Measurements from ENCODE around the gene MIS12.

Gene MIS12

DNA sequence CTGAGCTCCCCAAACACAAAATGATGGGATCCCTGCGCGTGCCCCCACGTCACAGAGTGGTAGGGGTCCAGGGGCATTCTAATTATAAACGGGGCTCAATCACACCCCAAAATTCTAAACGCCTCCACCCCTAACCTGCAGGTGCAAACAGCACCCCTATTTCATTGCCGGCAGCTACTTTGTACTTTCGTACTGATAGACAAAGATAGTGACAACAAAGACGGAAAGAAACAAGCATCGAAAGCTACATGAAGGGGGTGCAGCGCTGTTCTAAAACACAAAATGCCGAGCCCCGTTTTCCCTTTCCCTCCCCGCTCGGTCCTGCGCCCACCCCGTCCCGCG lies 13.9 kb downstream of the MIS12 start:
- DNase-seq (ENCODE audit: low read depth, low spot score), result no peak

- peak; percentile 31 for DNase-seq (ENCODE audit: low read depth, low spot score)
Observed at GRCh38 chr17:5500589-5501391, 14.4 kb downstream of the MIS12 start.

- DNase-seq (ENCODE audit: low read depth, low spot score), result no peak
Observed at GRCh38 chr17:5501685-5502084, 15.3 kb downstream of the MIS12 start.

DNA sequence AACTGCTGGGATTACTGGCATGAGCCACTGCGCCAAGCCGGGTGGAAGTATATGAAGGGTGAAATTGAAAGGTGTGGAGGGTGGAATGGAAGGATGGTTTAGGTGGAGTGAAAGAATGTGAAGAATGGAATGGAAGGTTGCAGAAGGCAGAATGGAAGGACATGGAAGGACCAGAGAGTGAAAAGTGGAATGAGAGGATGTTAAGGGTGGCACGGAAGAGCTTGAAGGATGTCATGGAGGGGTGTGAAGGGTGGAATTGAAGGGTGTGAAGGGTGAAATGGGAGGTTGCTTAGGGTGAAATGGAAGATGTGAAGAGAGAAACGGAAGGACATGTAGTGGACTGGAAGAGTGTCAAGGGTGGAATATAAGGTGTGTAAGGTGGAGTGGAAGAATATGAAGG lies 16.2 kb downstream of the MIS12 start:
- DNase-seq (ENCODE audit: low read depth, low spot score), result no peak

- no peak for DNase-seq (ENCODE audit: low read depth, low spot score)
Observed at GRCh38 chr17:5506307-5506706, 19.9 kb downstream of the MIS12 start.

- no peak for DNase-seq (ENCODE audit: low read depth, low spot score)
Observed at GRCh38 chr17:5508810-5509209, 22.4 kb downstream of the MIS12 start.

DNA sequence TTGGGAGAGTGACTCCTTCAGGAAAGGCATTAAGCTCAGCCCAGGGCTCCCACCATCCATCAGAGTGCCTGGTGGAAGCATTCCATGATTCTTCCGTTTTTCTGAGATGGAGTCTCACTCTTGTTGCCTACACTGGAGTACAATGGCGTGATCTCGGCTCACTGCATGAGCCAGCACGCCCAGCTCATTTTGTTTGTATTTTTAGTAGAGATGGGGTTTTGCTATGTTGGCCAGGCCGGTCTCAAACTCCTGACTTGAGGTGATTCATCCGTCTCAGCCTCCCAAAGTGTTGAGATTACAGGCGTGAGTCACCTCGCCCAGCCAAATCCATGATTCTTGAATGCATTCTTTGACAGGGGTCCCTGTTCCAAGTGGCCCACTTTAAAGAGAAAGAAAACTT lies 23.1 kb downstream of the MIS12 start:
- no peak for DNase-seq (ENCODE audit: low read depth, low spot score)

DNA sequence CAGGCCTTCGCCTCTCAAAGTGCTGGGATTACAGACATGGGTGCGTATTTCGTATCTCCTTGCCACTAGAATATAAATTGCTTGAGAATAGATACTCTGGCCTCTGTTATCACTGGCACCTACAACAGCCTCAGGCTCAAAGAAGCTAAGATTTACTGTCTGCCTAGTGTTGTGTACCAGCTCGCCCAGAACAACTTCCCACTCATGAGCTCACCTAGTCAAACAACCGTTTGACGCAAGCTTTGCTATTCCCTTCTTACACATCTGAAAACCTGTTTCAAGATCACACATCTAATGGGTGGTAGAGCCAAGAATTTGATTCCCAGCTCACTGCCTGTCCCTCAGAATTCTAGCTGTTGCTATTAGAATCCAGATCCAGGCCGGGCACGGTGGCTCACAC lies 24.4 kb downstream of the MIS12 start:
- DNase-seq (ENCODE audit: low read depth, low spot score), result no peak

GRCh38 chr17:5511401-5512225 lies 25.2 kb downstream of the MIS12 start:
- no peak for DNase-seq (ENCODE audit: low read depth, low spot score)

DNA sequence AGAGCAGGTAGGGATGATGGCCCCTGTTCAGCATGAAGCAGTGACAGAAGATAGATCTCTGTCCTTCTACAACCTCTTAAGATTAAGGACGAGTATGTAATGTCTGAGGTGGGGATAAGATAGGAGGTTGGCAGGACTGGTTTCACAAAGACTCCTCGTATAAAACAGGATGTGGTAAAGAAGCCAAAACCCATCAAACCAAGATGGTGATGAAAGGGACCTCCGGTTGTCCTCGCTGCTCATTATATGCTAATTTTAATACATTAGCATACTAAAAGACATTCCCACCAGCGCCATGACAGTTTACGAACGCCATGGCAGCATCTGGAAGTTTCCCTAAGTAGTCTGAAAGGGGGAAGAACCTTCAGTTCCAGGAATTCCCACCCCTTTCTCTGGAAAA lies 27.3 kb downstream of the MIS12 start:
- no peak for DNase-seq (ENCODE audit: low read depth, low spot score)

- DNase-seq (ENCODE audit: low read depth, low spot score), result no peak
Observed at GRCh38 chr17:5514976-5515375, 28.6 kb downstream of the MIS12 start.

DNA sequence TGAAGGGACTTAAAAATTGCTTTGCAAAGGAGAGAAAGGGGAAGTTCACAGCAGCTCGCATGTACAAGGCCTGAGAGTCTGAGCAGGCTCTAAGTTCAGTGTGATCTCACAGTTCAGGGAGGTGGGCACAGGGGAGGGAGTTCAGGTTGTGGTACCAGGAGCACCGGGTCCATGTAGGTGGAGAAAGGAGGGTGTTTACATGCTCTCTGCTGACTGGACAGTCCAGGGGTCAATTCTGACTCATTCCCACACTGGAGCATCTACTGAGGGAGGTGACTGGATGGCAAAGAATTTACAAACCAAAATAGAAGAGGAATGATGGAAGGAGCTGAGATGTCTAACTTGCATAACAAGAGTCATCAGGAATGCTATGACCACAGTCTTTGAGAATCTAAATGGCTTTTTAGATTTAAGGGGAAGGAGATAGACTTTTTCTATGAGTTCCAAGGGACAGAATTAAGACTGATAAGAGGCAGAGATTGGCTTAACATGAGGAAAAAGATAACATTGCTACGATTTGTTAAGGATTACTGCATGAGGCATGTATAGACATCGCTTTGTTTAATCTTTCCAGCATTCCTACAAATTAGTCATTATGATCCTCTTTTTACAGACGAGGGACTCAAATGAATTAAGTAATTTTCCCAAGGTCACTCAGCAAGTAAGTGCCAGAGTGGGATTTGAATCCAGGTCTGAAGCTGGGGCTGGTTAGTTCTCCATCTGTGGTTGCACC lies 29.9 kb downstream of the MIS12 start:
- no peak for DNase-seq (ENCODE audit: low read depth, low spot score)

DNA sequence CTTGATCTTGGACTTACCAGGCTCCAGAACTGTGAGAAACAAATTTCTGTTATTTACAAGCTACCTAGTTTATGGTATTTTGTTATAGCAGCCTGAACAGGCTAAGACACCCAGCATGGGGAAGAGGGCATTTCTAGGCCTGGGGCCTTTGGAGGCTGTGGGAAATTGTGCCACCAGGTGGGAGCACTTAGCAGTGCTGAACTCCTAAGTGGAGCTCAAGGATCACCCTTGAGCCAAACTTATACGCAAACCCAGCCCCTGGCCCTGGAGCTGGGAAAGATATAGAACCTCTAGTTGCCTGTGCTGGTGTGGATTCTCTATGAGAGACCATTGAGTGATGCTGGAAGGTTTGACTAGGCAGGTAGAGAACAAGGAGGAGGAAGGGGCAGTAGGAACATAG lies 36.1 kb downstream of the MIS12 start:
- no peak for DNase-seq (ENCODE audit: low read depth, low spot score)

- DNase-seq (ENCODE audit: low read depth, low spot score), result no peak
Observed at GRCh38 chr17:5523249-5523648, 36.9 kb downstream of the MIS12 start.

GRCh38 chr17:5526821-5527598 lies 40.6 kb downstream of the MIS12 start:
- peak; percentile 26 for DNase-seq (ENCODE audit: low read depth, low spot score)

GRCh38 chr17:5527601-5528250 lies 41.4 kb downstream of the MIS12 start:
- DNase-seq (ENCODE audit: low read depth, low spot score), result no peak

DNA sequence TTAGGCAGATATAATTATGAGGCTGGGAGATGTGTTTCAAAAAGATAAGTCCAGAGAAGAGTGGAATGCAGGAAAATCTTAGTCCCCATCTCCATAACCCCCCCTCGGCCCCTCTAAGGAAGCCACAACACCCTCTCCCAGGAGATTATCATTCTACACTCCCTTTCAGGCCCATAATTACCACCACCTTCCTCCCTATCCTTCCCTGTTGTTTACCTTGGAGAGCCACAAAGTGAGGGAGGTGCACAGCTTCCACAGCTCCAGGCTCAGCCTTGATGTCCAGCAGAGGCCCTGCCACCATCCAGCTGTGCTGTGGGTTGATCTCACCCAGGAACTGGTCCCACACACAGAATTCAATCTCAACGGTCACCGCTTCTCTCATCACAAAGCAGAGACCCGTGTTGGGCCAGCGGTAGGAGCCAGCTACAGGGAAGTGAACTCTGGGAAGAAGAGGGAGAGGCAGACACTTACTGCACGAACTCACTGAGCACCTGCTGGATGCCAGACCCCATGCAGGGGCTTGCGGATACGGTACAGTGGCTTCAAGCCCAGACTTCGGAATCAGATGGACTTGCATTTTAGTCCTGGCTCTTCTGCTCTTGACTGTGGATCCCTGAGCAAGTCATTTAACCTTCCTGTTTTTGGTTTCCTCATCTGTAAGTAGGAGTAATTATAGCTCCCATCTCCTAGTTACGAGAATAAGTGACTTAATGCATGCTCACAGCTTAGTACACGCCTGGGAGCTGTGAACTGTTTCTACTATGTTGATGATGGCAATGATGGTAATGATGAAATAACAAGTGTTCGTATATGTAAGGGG lies 44.1 kb downstream of the MIS12 start:
- no peak for DNase-seq (ENCODE audit: low read depth, low spot score)

DNA sequence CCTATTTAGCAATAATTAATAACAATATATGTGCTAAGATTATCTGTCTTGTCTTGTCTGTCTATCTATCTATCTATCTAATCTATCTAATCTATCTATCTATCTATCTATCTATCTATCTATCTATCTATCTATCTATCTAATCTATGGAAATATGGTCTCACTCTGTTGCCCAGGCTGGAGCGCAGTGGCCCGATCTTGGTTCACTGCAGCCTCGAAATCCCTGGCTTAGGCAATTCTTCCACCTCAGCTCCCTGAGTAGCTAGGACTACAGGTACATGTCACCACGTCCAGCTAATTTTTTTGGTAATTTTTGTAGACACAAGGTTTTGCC lies 44.7 kb downstream of the MIS12 start:
- DNase-seq (ENCODE audit: low read depth, low spot score), result no peak

- DNase-seq (ENCODE audit: low read depth, low spot score), result no peak
Observed at GRCh38 chr17:5532581-5532980, 46.2 kb downstream of the MIS12 start.
